Activated CD8-positive, alpha-beta T cell treated with anti-CD3 and anti-CD28 coated beads for 36 hours (primary cell): ENCODE results near the gene CCR5AS.

ENCODE experiments used
- ATAC-seq: fragments of 200-7000 bp; cut with Tn5 transposase; one replicate; pipeline ENCODE4 v1.10.0; 2021; ENCODE audit warnings: mild to moderate bottlenecking, moderate library complexity
- CTCF ChIA-PET: fragments of 350-600 bp; sonication (Branson Sonifier 250); formaldehyde crosslinking; loops from one replicate; lab custom pipeline; 2021; ENCODE audit warnings: antibody characterized with exemption; lab: Charles Lee
- POLR2A ChIA-PET: fragments of 350-600 bp; sonication (Branson Sonifier 250); formaldehyde crosslinking; loops from one replicate; lab custom pipeline; 2021; ENCODE audit warnings: antibody characterized with exemption; lab: Charles Lee
- DNase-seq: peaks from one replicate; pipeline ENCODE4 v3.0.0-alpha.2; 2020
- H3K27ac Mint-ChIP-seq: one replicate; pipeline ENCODE4 v1.8.0; 2021; ENCODE audit warnings: mild to moderate bottlenecking, mixed read lengths
- H3K27me3 Mint-ChIP-seq: one replicate; pipeline ENCODE4 v1.8.0; 2021; ENCODE audit warnings: mixed read lengths
- H3K36me3 Mint-ChIP-seq: one replicate; pipeline ENCODE4 v1.8.0; 2021; ENCODE audit warnings: low read depth, mixed read lengths
- H3K4me1 Mint-ChIP-seq: one replicate; pipeline ENCODE4 v1.8.0; 2021; ENCODE audit warnings: low read depth, mixed read lengths
- H3K4me3 Mint-ChIP-seq: one replicate; pipeline ENCODE4 v1.8.0; 2021; ENCODE audit warnings: mild to moderate bottlenecking, moderate library complexity, mixed read lengths
- H3K9me3 Mint-ChIP-seq: one replicate; pipeline ENCODE4 v1.8.0; 2021; ENCODE audit warnings: mixed read lengths
- CTCF ChIP-seq: fragments of 200-600 bp; IDR thresholded peaks from one replicate; pipeline ENCODE4 v1.8.0; 2022; ENCODE audit warnings: antibody characterized with exemption, mild to moderate bottlenecking
- intact Hi-C: fragments of 100-400 bp; cut with micrococcal nuclease; formaldehyde crosslinking; loops from one replicate; pipeline ENCODE4 v1.10.0; 2022

The CCR5AS gene

GRCh38 chr3:46369151-46369550 lies 37.7 kb downstream of the CCR5AS start:
- intact Hi-C loops, result no loop called here
- DNase-seq (no peak), ATAC-seq (no peak)
- TF ChIP-seq CTCF, result no peak
- H3K36me3 Mint-ChIP-seq, result no peaks in the 10 kb centered on the region
- POLR2A ChIA-PET, result interaction anchor here (1.0 to 3.8 kb wide), 15 partner anchors 9 to 426 kb away, joined by 3 to 25 read pairs (median 4); partner anchors contain the start of genes CCR1 and CXCR6
- H3K4me1 Mint-ChIP-seq, result peaks cover 43% of the 10 kb centered on the region
- H3K27me3 Mint-ChIP-seq, result peaks cover 6% of the 10 kb centered on the region
- CTCF ChIA-PET, result interaction anchor here (0.7 to 10.3 kb wide), 31 partner anchors 9 to 430 kb away, joined by 3 to 156 read pairs (median 7); partner anchors contain the start of genes CCR1 and CCR2
- H3K9me3 Mint-ChIP-seq, result no peaks in the 10 kb centered on the region
- no peak overlapping the region for H3K4me3 Mint-ChIP-seq
- peak overlapping the region; percentile 84 for H3K27ac Mint-ChIP-seq

- Mint-ChIP-seq H3K4me1 (peaks cover 43% of the 10 kb centered on the region), H3K36me3 (no peaks in the 10 kb centered on the region), H3K9me3 (no peaks in the 10 kb centered on the region), H3K27me3 (peaks cover 6% of the 10 kb centered on the region), H3K27ac (peak overlapping the region; percentile 79), H3K4me3 (no peak overlapping the region)
- peak; percentile 79 for DNase-seq
- peak; percentile 55 for ATAC-seq
- TF ChIP-seq CTCF, result peak; percentile 44
- intact Hi-C loops, result no loop called here
- ChIA-PET CTCF (interaction anchor here (0.7 to 10.3 kb wide), 28 partner anchors 9 to 430 kb away, joined by 3 to 156 read pairs (median 10); partner anchors contain the start of genes CCR1 and CCR2), POLR2A (interaction anchor here (1.0 to 3.8 kb wide), 9 partner anchors 8 to 271 kb away, joined by 3 to 25 read pairs (median 7); no protein-coding TSS in a partner anchor)
Measured at GRCh38 chr3:46368569-46368968, 38.3 kb downstream of the CCR5AS start.

- no peak overlapping the region for H3K4me3 Mint-ChIP-seq
Measured at GRCh38 chr3:46367811-46368210, 39.1 kb downstream of the CCR5AS start.

GRCh38 chr3:46365737-46366524 lies 40.9 kb downstream of the CCR5AS start:
- Mint-ChIP-seq H3K27ac (no peak overlapping the region), H3K4me1 (peaks cover 42% of the 10 kb centered on the region), H3K27me3 (peaks cover 4% of the 10 kb centered on the region), H3K9me3 (no peaks in the 10 kb centered on the region), H3K36me3 (no peaks in the 10 kb centered on the region), H3K4me3 (no peak overlapping the region)
- DNase-seq (no peak), ATAC-seq (no peak)
- ChIA-PET POLR2A (no interaction called here), CTCF (interaction anchor here (1.0 to 10.3 kb wide), 2 partner anchors 42 to 92 kb away, joined by 3 to 156 read pairs; no protein-coding TSS in a partner anchor)
- intact Hi-C loops, result no loop called here
- no peak for TF ChIP-seq CTCF

More at GRCh38 chr3:46367811-46368210, 39.1 kb downstream of the CCR5AS start:
- ATAC-seq, result no peak
- POLR2A ChIA-PET, result interaction anchor here (0.6 to 3.8 kb wide), 7 partner anchors 13 to 276 kb away, joined by 3 to 25 read pairs (median 4); no protein-coding TSS in a partner anchor
- CTCF ChIA-PET, result interaction anchor here (1.0 to 10.3 kb wide), 21 partner anchors 8 to 303 kb away, joined by 3 to 156 read pairs (median 17); partner anchors contain the start of genes CCR1 and CCR2
- Mint-ChIP-seq H3K4me1 (peaks cover 43% of the 10 kb centered on the region), H3K27me3 (peaks cover 4% of the 10 kb centered on the region), H3K9me3 (no peaks in the 10 kb centered on the region), H3K36me3 (no peaks in the 10 kb centered on the region), H3K27ac (peak overlapping the region; percentile 79)
- intact Hi-C loops, result no loop called here
- TF ChIP-seq CTCF, result no peak
- DNase-seq, result no peak

GRCh38 chr3:46365041-46365440 lies 41.8 kb downstream of the CCR5AS start:
- no peak overlapping the region for H3K4me3 Mint-ChIP-seq
- peaks cover 4% of the 10 kb centered on the region for H3K27me3 Mint-ChIP-seq
- H3K36me3 Mint-ChIP-seq, result no peaks in the 10 kb centered on the region
- ATAC-seq (no peak), DNase-seq (no peak)
- ChIA-PET CTCF (interaction anchor here (1.6 to 2.3 kb wide), 3 partner anchors 13 to 89 kb away, joined by 4 to 11 read pairs (median 11); no protein-coding TSS in a partner anchor), POLR2A (no interaction called here)
- H3K9me3 Mint-ChIP-seq, result no peaks in the 10 kb centered on the region
- peaks cover 40% of the 10 kb centered on the region for H3K4me1 Mint-ChIP-seq
- TF ChIP-seq CTCF, result no peak
- H3K27ac Mint-ChIP-seq, result no peak overlapping the region
- intact Hi-C loops, result no loop called here
